NB4 (cell line): ENCODE measurements around the gene PRIMA1.

Experiments used
- CTCF ChIP-seq: IDR thresholded peaks from one replicate; pipeline ENCODE4 v1.5.1; 2012; ENCODE audit warnings: low read depth, low read length
- POLR2A ChIP-seq: IDR thresholded peaks from 2 replicates; pipeline ENCODE4 v1.6.1; 2011; ENCODE audit warnings: mild to moderate bottlenecking; ENCODE audit not compliant: insufficient read length; ENCODE audit errors: extremely low read depth

- TF ChIP-seq CTCF (no peak), POLR2A (no peak)
Measured at GRCh38 chr14:93821051-93821450, 32.8 kb upstream of the PRIMA1 start.
